Stimulated activated CD4-positive, alpha-beta T cell treated with anti-CD3 and anti-CD28 coated beads, Interleukin-12 subunit alpha, Interleukin-12 subunit beta, amount 100 ng/mL, for 48 hours (primary cell): ENCODE data around the gene TUT4.

Experiments used
- DNase-seq, 3 donors: peaks; one replicate each; pipeline ENCODE4 v3.0.0-alpha.2; 2020; ENCODE audit warnings: low read depth in 2 of 3, low spot score in 1 of 3

Gene TUT4

GRCh38 chr1:52413410-52413989, 139.4 kb downstream of the TUT4 start:
- DNase-seq: no peak

DNA sequence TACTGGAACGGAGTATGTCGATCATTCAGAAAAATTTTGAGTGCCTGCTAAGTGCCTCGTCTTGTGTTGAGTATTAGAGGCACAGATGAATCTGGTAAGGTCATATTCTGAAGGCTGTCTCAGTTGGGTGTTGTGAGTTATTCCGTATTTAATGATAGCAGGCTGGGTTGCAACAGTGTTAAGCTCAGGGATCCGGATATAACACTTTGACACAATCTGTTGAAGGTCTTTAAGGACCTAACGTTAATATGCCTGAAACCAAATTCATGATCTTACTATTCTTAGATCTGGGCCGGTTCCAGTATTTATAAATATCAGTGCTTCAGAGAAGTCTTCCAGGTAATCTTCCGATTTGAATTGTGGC, 147.9 kb downstream of the TUT4 start:
- DNase-seq: no peak

DNA sequence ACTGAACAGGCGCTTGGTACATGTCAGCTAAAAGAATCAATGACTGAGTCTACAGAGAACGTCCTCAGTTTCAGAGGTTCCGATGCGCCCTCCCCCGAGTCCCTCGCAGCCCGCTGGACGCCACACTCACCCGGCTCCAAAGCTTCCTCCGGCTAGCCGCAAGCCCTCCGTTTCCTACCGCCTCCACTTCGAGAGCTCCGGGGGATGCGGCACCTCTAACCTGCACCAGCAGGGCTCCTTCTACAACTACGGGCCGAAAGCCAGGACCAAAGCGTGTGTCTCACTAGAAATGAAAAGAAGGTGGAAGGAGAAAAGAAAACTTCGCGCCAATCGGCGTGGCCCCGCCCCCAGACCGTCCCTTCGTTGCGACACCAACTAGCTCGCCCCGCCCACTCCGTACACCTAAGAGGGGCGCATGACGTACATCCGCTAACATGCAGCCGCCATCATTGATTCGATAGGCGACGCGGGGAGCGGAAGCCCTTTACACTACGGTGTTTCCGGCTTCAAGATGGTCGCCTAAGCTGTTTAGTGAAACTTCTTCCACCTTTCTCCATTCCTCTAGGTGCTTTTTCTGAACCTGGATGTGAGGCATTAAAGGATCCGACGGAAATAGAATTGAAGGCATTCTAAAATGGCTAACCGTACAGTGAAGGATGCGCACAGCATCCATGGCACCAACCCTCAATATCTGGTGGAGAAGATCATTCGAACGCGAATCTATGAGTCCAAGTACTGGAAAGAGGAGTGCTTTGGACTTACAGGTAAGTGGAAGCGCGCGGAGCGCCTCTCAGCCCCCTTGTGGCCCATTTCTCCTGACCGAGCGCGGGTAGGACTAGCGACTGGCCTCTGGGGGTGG, 148.5 kb downstream of the TUT4 start, which contains the start of the genes ORC1 and PRPF38A:
ORC1 (minus strand) TSS at position 308 of the 859 bp plus-strand sequence. CDS start 2,200 bp downstream, outside the sequence.
PRPF38A (plus strand) TSS at position 487 of the 859 bp plus-strand sequence; CDS start at position 635, 148 bp downstream.
- peak; percentile 96 to 98 (median 97) for DNase-seq

- DNase-seq: peak; percentile 37 to 56 (median 37)
Observed at GRCh38 chr1:52403566-52404115, 149.3 kb downstream of the TUT4 start.

GRCh38 chr1:52402860-52403240, 150.0 kb downstream of the TUT4 start:
- no peak for DNase-seq

DNA sequence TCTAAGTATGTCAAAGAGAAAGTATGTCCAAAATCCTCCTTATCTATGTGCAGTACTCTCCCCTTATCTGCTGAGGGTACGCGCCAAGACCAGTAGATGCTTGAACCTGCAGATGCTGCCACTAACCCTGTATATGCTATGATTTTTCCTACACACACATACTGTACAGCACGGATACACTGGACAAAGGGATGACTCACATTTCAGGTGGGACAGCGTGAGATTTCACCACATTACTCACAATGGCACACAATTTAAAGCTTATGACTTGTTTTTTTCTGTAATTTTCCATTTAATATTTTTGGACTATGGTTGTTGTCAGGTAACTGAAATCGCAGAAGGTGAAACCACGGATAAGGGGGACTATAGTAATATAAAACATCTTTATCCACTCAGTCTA, 152.8 kb downstream of the TUT4 start:
- DNase-seq: no peak

GRCh38 chr1:52399629-52400028, 153.3 kb downstream of the TUT4 start:
- DNase-seq: no peak

DNA sequence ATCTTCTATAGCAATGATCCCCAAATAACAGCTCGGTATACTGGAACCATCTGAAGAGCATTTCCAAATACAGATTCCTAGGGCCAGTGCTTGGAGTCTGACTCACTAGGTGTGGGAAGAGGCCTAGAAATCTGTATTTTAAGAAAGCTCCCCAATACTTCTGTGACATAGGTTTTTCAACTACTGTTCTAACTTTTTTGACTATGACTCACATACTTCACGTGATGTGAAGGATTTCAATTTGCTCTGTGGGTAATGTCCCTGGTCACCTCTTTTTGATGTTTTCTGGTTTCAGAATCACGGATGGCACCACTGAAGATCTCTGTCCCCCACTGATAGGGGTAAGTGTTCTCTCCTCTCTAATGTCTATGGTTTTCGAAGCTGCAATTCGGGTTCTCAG, 159.7 kb downstream of the TUT4 start:
- DNase-seq: no peak

DNA sequence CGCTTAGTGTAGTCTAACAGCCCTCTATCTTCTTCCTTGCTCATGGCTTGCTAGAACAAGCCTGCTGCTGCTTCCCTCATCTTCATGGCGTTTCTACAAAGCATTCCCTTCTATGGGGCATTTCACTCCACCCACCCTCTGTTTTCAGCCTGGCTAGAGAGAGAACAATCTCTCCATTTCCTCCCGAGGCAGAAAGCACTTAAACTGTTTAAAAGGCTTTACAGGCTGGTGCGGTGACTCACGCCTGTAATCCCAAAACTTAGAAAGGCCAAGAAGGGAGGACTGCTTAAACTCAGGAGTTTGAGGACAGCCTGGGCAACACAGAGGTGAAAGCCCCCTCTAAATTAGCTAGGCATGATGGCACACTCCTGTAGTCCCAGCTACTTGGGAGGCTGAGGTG, 166.4 kb downstream of the TUT4 start:
- no peak for DNase-seq

- DNase-seq: no peak
Observed at GRCh38 chr1:52385376-52385775, 167.5 kb downstream of the TUT4 start.
